Trophoblast cell (in vitro differentiated cells and primary cell): Measurements from ENCODE around the gene TLR6.

Source experiments
- DNase-seq, 2 donors: peaks; one replicate each; pipeline ENCODE4 v3.0.0-alpha.2; 2016
- H2AFZ ChIP-seq: 2 replicates; pipeline ENCODE4 v1.6.1; 2013; ENCODE audit warnings: low read length, moderate library complexity, mild to moderate bottlenecking; ENCODE audit not compliant: insufficient read depth, poor library complexity
- H2AK5ac ChIP-seq: 2 replicates; pipeline ENCODE4 v1.6.1; 2013; ENCODE audit warnings: mild to moderate bottlenecking, low read length
- H2BK120ac ChIP-seq: 2 replicates; pipeline ENCODE4 v1.6.1; 2013; ENCODE audit warnings: low read length, mild to moderate bottlenecking, moderate library complexity; ENCODE audit not compliant: insufficient read depth, poor library complexity
- H2BK12ac ChIP-seq: 2 replicates; pipeline ENCODE4 v1.6.1; 2013; ENCODE audit warnings: mild to moderate bottlenecking, low read length, moderate library complexity
- H2BK5ac ChIP-seq: 2 replicates; pipeline ENCODE4 v1.6.1; 2013; ENCODE audit warnings: low read length, low read depth, moderate library complexity, mild to moderate bottlenecking; ENCODE audit not compliant: poor library complexity
- H3K14ac ChIP-seq: 2 replicates; pipeline ENCODE4 v1.6.1; 2013; ENCODE audit warnings: mild to moderate bottlenecking, low read length
- H3K18ac ChIP-seq: 2 replicates; pipeline ENCODE4 v1.6.1; 2013; ENCODE audit warnings: mild to moderate bottlenecking, low read length
- H3K23ac ChIP-seq: 2 replicates; pipeline ENCODE4 v1.6.1; 2013; ENCODE audit warnings: low read length
- H3K27ac ChIP-seq: 2 replicates; pipeline ENCODE4 v1.5.1; 2013; ENCODE audit warnings: low read depth, mild to moderate bottlenecking, inconsistent platforms, low read length, moderate library complexity
- H3K27me3 ChIP-seq: 2 replicates; pipeline ENCODE4 v1.6.1; 2013; ENCODE audit warnings: inconsistent platforms, mild to moderate bottlenecking, low read length, moderate library complexity; ENCODE audit not compliant: insufficient read depth
- H3K36me3 ChIP-seq, 2 experiments: 1 replicate in 1 of 2; 2 replicates in 1 of 2; pipeline ENCODE4 v1.6.1; 2013; ENCODE audit warnings: low read length in 2 of 2, mild to moderate bottlenecking in 2 of 2, moderate library complexity in 1 of 2; ENCODE audit not compliant: insufficient read depth in 2 of 2, control insufficient read depth in 1 of 2
- H3K4ac ChIP-seq: 2 replicates; pipeline ENCODE4 v1.6.1; 2013; ENCODE audit warnings: low read depth, mild to moderate bottlenecking, low read length, moderate library complexity
- H3K4me1 ChIP-seq, 2 experiments: 1 replicate in 1 of 2; 2 replicates in 1 of 2; pipeline ENCODE4 v1.6.1; 2013; ENCODE audit warnings: low read length in 2 of 2, mild to moderate bottlenecking in 2 of 2, moderate library complexity in 1 of 2; ENCODE audit not compliant: insufficient read depth in 2 of 2, control insufficient read depth in 1 of 2
- H3K4me2 ChIP-seq: 2 replicates; pipeline ENCODE4 v1.6.1; 2013; ENCODE audit warnings: inconsistent platforms, mild to moderate bottlenecking, low read length, moderate library complexity
- H3K4me3 ChIP-seq: 2 replicates; pipeline ENCODE4 v1.5.1; 2013; ENCODE audit warnings: mild to moderate bottlenecking, low read depth, low read length, inconsistent platforms
- H3K79me1 ChIP-seq: one replicate; pipeline ENCODE4 v1.6.1; 2013; ENCODE audit warnings: low read length
- H3K79me2 ChIP-seq: 2 replicates; pipeline ENCODE4 v1.6.1; 2013; ENCODE audit warnings: low read length, mild to moderate bottlenecking; ENCODE audit not compliant: control insufficient read depth, insufficient read depth, poor library complexity
- H3K9ac ChIP-seq: 2 replicates; pipeline ENCODE4 v1.6.1; 2013; ENCODE audit warnings: mild to moderate bottlenecking, low read length
- H3K9me3 ChIP-seq: 2 replicates; pipeline ENCODE4 v1.6.1; 2013; ENCODE audit warnings: low read depth, mild to moderate bottlenecking, control low read depth, inconsistent platforms, low read length; ENCODE audit not compliant: insufficient read depth
- H4K12ac ChIP-seq: 2 replicates; pipeline ENCODE4 v1.6.1; 2013; ENCODE audit warnings: low read depth, mild to moderate bottlenecking, low read length, moderate library complexity
- H4K8ac ChIP-seq: 2 replicates; pipeline ENCODE4 v1.6.1; 2013; ENCODE audit warnings: low read depth, mild to moderate bottlenecking, low read length, moderate library complexity
- H4K91ac ChIP-seq: one replicate; pipeline ENCODE4 v1.6.1; 2013; ENCODE audit warnings: low read depth, mild to moderate bottlenecking, low read length, moderate library complexity
- WGBS: extraction: QIAGEN DNeasy Blood & Tissue Kit; methylation state at CpG from one replicate; pipeline ENCODE4 v1.1.7; 2013; ENCODE audit warnings: missing lambda C conversion rate; ENCODE audit not compliant: insufficient read length, insufficient coverage; ENCODE audit errors: extremely low coverage; 5-methylcytosine and 5-hydroxymethylcytosine counted together

TLR6 gene

DNA sequence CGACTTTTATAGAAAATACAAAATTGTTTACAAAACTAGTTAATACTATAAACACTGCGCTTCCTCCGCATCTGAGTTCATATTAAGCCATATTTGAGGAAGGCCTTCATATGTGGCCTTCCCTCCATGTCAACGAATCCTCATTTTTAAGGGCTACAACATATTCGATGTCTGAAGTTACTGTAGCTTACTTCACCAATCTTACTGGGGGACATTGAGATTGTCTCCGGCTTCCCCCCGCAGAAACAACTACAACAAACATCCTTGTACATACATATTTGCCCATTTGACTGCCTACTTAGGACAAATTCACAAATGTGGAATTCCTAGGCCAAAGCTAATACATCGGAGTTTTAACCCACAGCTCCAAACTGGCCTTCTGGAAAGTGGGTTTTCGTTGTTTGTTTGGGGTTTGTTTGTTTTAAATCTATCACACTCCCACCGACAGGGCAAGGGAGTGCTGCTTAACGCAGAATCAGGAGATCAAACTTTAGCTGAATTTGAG lies 10.4 kb upstream of the TLR6 start:
- Histone ChIP-seq H3K4me1 (peaks cover 3% of the 10 kb centered on the region in 2 experiments), H3K4me3 (peak overlapping the region; percentile 63), H4K12ac (peak overlapping the region; percentile 85), H2BK120ac (peak overlapping the region; percentile 85), H3K9me3 (no peaks in the 10 kb centered on the region), H3K36me3 (peaks cover 4 to 10% of the 10 kb centered on the region in 2 experiments), H4K91ac (peak overlapping the region; percentile 66), H4K8ac (peak overlapping the region; percentile 61), H3K79me1 (peaks cover 11% of the 10 kb centered on the region), H3K27ac (peak overlapping the region; percentile 77), H2AK5ac (no peak overlapping the region), H2BK5ac (peak overlapping the region; percentile 16), H3K4ac (peak overlapping the region; percentile 52), H3K27me3 (no peaks in the 10 kb centered on the region), H3K18ac (peak overlapping the region; percentile 51), H3K79me2 (peaks cover 8% of the 10 kb centered on the region), H3K14ac (peak overlapping the region; percentile 67), H3K9ac (peak overlapping the region; percentile 89), H2AFZ (peak overlapping the region; percentile 71), H3K23ac (peak overlapping the region; percentile 21), H2BK12ac (peak overlapping the region; percentile 54), H3K4me2 (peak overlapping the region; percentile 80)
- no CpG with 5 or more reads among the region's 11 CpGs for WGBS
- no peak for DNase-seq

DNA sequence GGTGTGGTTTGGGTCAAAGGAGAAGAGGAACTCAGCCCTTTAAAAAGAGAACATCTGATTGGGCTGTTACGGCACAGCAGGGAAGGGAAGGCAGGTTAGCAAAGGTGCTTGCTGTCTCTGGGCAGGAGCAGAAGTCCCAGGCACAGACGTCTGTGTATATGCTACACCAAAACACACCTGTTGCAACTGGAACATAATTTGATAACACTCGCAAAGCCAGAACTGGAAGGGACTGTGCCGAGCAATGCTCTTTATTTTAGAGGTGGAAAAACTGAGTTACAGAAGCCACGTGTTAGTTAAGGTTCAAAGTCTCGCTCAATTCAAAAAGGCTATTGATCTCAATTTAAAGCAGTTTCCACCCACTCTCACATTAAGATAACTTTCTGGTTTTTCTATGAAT lies 8.8 kb upstream of the TLR6 start:
- no peak overlapping the region for H3K27ac ChIP-seq
- no peak overlapping the region for H4K91ac ChIP-seq
- no peak overlapping the region for H3K18ac ChIP-seq
- H3K79me2 ChIP-seq = peaks cover 8% of the 10 kb centered on the region
- H2AFZ ChIP-seq = no peak overlapping the region
- H2BK12ac ChIP-seq = no peak overlapping the region
- no peak overlapping the region for H3K4me2 ChIP-seq
- H3K27me3 ChIP-seq = no peaks in the 10 kb centered on the region
- H3K4me1 ChIP-seq = peaks cover 3% of the 10 kb centered on the region in 2 experiments
- H4K8ac ChIP-seq = no peak overlapping the region
- no peak overlapping the region for H3K4me3 ChIP-seq
- H3K9ac ChIP-seq = no peak overlapping the region
- H3K23ac ChIP-seq = no peak overlapping the region
- H3K36me3 ChIP-seq = peaks cover 4% of the 10 kb centered on the region in 2 experiments
- no peak overlapping the region for H2BK120ac ChIP-seq
- DNase-seq = no peak
- no peak overlapping the region for H4K12ac ChIP-seq
- no CpG with 5 or more reads among the region's 6 CpGs for WGBS
- no peak overlapping the region for H3K14ac ChIP-seq
- H3K4ac ChIP-seq = no peak overlapping the region
- peaks cover 11% of the 10 kb centered on the region for H3K79me1 ChIP-seq
- no peaks in the 10 kb centered on the region for H3K9me3 ChIP-seq
- no peak overlapping the region for H2BK5ac ChIP-seq
- H2AK5ac ChIP-seq = no peak overlapping the region

- Histone ChIP-seq H3K79me2 (no peaks in the 10 kb centered on the region), H2AK5ac (no peak overlapping the region), H3K4ac (no peak overlapping the region), H3K9me3 (no peaks in the 10 kb centered on the region), H3K27ac (no peak overlapping the region), H4K12ac (no peak overlapping the region), H2AFZ (no peak overlapping the region), H3K4me3 (no peak overlapping the region), H4K91ac (no peak overlapping the region), H3K27me3 (no peaks in the 10 kb centered on the region), H3K14ac (no peak overlapping the region), H3K36me3 (no peaks in the 10 kb centered on the region), H2BK5ac (no peak overlapping the region), H3K23ac (no peak overlapping the region), H4K8ac (no peak overlapping the region), H2BK12ac (no peak overlapping the region), H3K79me1 (peaks cover 5% of the 10 kb centered on the region), H2BK120ac (no peak overlapping the region), H3K9ac (no peak overlapping the region), H3K4me1 (peaks cover 0 to 6% of the 10 kb centered on the region in 2 experiments), H3K18ac (no peak overlapping the region), H3K4me2 (no peak overlapping the region)
- no CpG with 5 or more reads among the region's 4 CpGs for WGBS
- DNase-seq = peak in 1 of 2 donors; percentile 61
Measured at GRCh38 chr4:38861791-38862190, 5.2 kb upstream of the TLR6 start.

GRCh38 chr4:38860788-38861424 lies 4.3 kb upstream of the TLR6 start:
- H4K12ac ChIP-seq = no peak overlapping the region
- H3K36me3 ChIP-seq = no peaks in the 10 kb centered on the region
- H3K79me2 ChIP-seq = no peaks in the 10 kb centered on the region
- no peak overlapping the region for H2BK120ac ChIP-seq
- H3K9me3 ChIP-seq = no peaks in the 10 kb centered on the region
- no peak overlapping the region for H3K9ac ChIP-seq
- no peak overlapping the region for H3K4me2 ChIP-seq
- H3K4ac ChIP-seq = no peak overlapping the region
- H3K23ac ChIP-seq = no peak overlapping the region
- H3K14ac ChIP-seq = no peak overlapping the region
- H3K4me3 ChIP-seq = no peak overlapping the region
- H2AFZ ChIP-seq = no peak overlapping the region
- H3K27ac ChIP-seq = no peak overlapping the region
- H2BK12ac ChIP-seq = no peak overlapping the region
- H4K8ac ChIP-seq = no peak overlapping the region
- peaks cover 5% of the 10 kb centered on the region for H3K79me1 ChIP-seq
- peaks cover 0 to 6% of the 10 kb centered on the region in 2 experiments for H3K4me1 ChIP-seq
- H3K27me3 ChIP-seq = no peaks in the 10 kb centered on the region
- H2BK5ac ChIP-seq = no peak overlapping the region
- H2AK5ac ChIP-seq = no peak overlapping the region
- H3K18ac ChIP-seq = no peak overlapping the region
- H4K91ac ChIP-seq = no peak overlapping the region
- no CpG with 5 or more reads among the region's 5 CpGs for WGBS
- DNase-seq = peak in 1 of 2 donors; percentile 63
